Astrocyte (in vitro differentiated cells and primary cell): ENCODE data around the gene FIGN. TPM values are rescaled to one million over a fixed set of nuclear protein-coding genes. Genes with fewer than 3 reads are reported as not detected.
A peak's percentile ranks its signal among the peaks of the same experiment; 100 is the strongest.

Experiments
- DNase-seq: peaks from one replicate; pipeline ENCODE4 v3.0.0-alpha.2; 2010; ENCODE audit warnings: low read depth
- FAIRE-seq: peaks from 2 replicates; lab custom pipeline; 2011; peaks lifted over from hg19 to GRCh38; lab: Jason Lieb, UNC
- H2AFZ ChIP-seq: 2 replicates; pipeline ENCODE4 v1.6.0; 2012; ENCODE audit warnings: low read depth, low read length, inconsistent platforms
- H3K27ac ChIP-seq: 2 replicates; pipeline ENCODE4 v1.5.1; 2011; ENCODE audit warnings: low read depth, low read length, inconsistent platforms
- H3K27me3 ChIP-seq: 2 replicates; pipeline ENCODE4 v1.6.0; 2011; ENCODE audit warnings: low read length, inconsistent platforms; ENCODE audit not compliant: insufficient read depth
- H3K36me3 ChIP-seq: 2 replicates; pipeline ENCODE4 v1.5.1; 2011; ENCODE audit warnings: low read length, inconsistent platforms; ENCODE audit not compliant: insufficient read depth
- H3K4me1 ChIP-seq: 2 replicates; pipeline ENCODE4 v1.5.1; 2011; ENCODE audit warnings: low read length, inconsistent platforms; ENCODE audit not compliant: insufficient read depth
- H3K4me2 ChIP-seq: 2 replicates; pipeline ENCODE4 v1.6.0; 2012; ENCODE audit warnings: low read length, inconsistent platforms
- H3K4me3 ChIP-seq: 2 replicates; pipeline ENCODE4 v1.5.1; 2011; ENCODE audit warnings: low read depth, mild to moderate bottlenecking, low read length, inconsistent platforms; ENCODE audit not compliant: insufficient read depth
- H3K79me2 ChIP-seq: 2 replicates; pipeline ENCODE4 v1.6.0; 2012; ENCODE audit warnings: mild to moderate bottlenecking, low read length, inconsistent platforms; ENCODE audit not compliant: insufficient read depth
- H3K9ac ChIP-seq: 2 replicates; pipeline ENCODE4 v1.6.0; 2012; ENCODE audit warnings: mild to moderate bottlenecking, low read length, inconsistent platforms
- H3K9me3 ChIP-seq: 2 replicates; pipeline ENCODE4 v1.5.1; 2012; ENCODE audit warnings: low read depth, mild to moderate bottlenecking, low read length, inconsistent platforms; ENCODE audit not compliant: insufficient read depth
- H4K20me1 ChIP-seq: 2 replicates; pipeline ENCODE4 v1.6.0; 2012; ENCODE audit warnings: low read length, inconsistent platforms; ENCODE audit not compliant: insufficient read depth
- H3K27ac Mint-ChIP-seq: one replicate; pipeline ENCODE4 v1.8.0; 2021; ENCODE audit warnings: mild to moderate bottlenecking, mixed read lengths; ENCODE audit not compliant: unreplicated experiment
- H3K27me3 Mint-ChIP-seq: one replicate; pipeline ENCODE4 v1.8.0; 2021; ENCODE audit warnings: low read depth, mixed read lengths; ENCODE audit not compliant: unreplicated experiment
- H3K36me3 Mint-ChIP-seq: one replicate; pipeline ENCODE4 v1.8.0; 2021; ENCODE audit warnings: low read depth, mixed read lengths; ENCODE audit not compliant: unreplicated experiment
- H3K4me1 Mint-ChIP-seq: one replicate; pipeline ENCODE4 v1.8.0; 2021; ENCODE audit warnings: low read depth, mixed read lengths; ENCODE audit not compliant: unreplicated experiment
- H3K4me3 Mint-ChIP-seq: one replicate; pipeline ENCODE4 v1.8.0; 2021; ENCODE audit warnings: mild to moderate bottlenecking, moderate library complexity, mixed read lengths; ENCODE audit not compliant: unreplicated experiment
- H3K9me3 Mint-ChIP-seq: one replicate; pipeline ENCODE4 v1.8.0; 2021; ENCODE audit warnings: mild to moderate bottlenecking, mixed read lengths; ENCODE audit not compliant: unreplicated experiment
- CTCF ChIP-seq: IDR thresholded peaks from 2 replicates; pipeline ENCODE4 v1.5.1; 2011; ENCODE audit warnings: low read depth, mild to moderate bottlenecking, inconsistent platforms, low read length, moderate library complexity; ENCODE audit not compliant: insufficient read depth
- EZH2 ChIP-seq: IDR thresholded peaks from 2 replicates; pipeline ENCODE4 v1.6.1; 2012; ENCODE audit warnings: mild to moderate bottlenecking, low read length, inconsistent platforms; ENCODE audit not compliant: insufficient read depth
- total RNA-seq: library from RNA; stranded (reverse); gene quantifications from 2 replicates; pipeline ENCODE4 v1.2.1, GENCODE V29; 2021

Gene FIGN
- total RNA-seq, 1 donor from 2014 or later: 30.3 TPM

GRCh38 chr2:163600801-163601200 lies 135.0 kb downstream of the FIGN start:
- no peaks in the 10 kb centered on the region for H3K36me3 Mint-ChIP-seq
- FAIRE-seq (no peak), DNase-seq (no peak)
- no peak overlapping the region for H3K9ac ChIP-seq
- H3K4me3 ChIP-seq: no peak overlapping the region
- H3K27ac ChIP-seq: no peak overlapping the region
- H3K27me3 ChIP-seq: no peaks in the 10 kb centered on the region
- peaks cover 51% of the 10 kb centered on the region for H3K4me1 Mint-ChIP-seq
- TF ChIP-seq CTCF (no peak), EZH2 (no peak)
- no peak overlapping the region for H2AFZ ChIP-seq
- peaks cover 20% of the 10 kb centered on the region for H3K4me1 ChIP-seq
- no peak overlapping the region for H3K27ac Mint-ChIP-seq
- no peaks in the 10 kb centered on the region for H3K27me3 Mint-ChIP-seq
- H3K4me3 Mint-ChIP-seq: no peak overlapping the region
- H3K36me3 ChIP-seq: no peaks in the 10 kb centered on the region
- no peaks in the 10 kb centered on the region for H3K9me3 ChIP-seq
- no peak overlapping the region for H3K4me2 ChIP-seq
- no peaks in the 10 kb centered on the region for H3K79me2 ChIP-seq
- no peaks in the 10 kb centered on the region for H3K9me3 Mint-ChIP-seq
- no peaks in the 10 kb centered on the region for H4K20me1 ChIP-seq

- DNase-seq: peak; percentile 37
- H3K4me2 ChIP-seq: no peak overlapping the region
- H3K36me3 Mint-ChIP-seq: no peaks in the 10 kb centered on the region
- H3K9me3 Mint-ChIP-seq: no peaks in the 10 kb centered on the region
- peak; percentile 23 for FAIRE-seq
- H3K27me3 ChIP-seq: no peaks in the 10 kb centered on the region
- H3K4me1 Mint-ChIP-seq: peaks cover 10% of the 10 kb centered on the region
- no peaks in the 10 kb centered on the region for H3K27me3 Mint-ChIP-seq
- no peaks in the 10 kb centered on the region for H3K79me2 ChIP-seq
- H3K9ac ChIP-seq: no peak overlapping the region
- TF ChIP-seq EZH2: no peak
- TF ChIP-seq CTCF: no peak
- no peak overlapping the region for H2AFZ ChIP-seq
- no peak overlapping the region for H3K27ac ChIP-seq
- H4K20me1 ChIP-seq: no peaks in the 10 kb centered on the region
- no peak overlapping the region for H3K27ac Mint-ChIP-seq
- H3K4me3 ChIP-seq: no peak overlapping the region
- H3K4me1 ChIP-seq: no peaks in the 10 kb centered on the region
- H3K36me3 ChIP-seq: no peaks in the 10 kb centered on the region
- H3K4me3 Mint-ChIP-seq: no peak overlapping the region
- H3K9me3 ChIP-seq: no peaks in the 10 kb centered on the region
These were observed 140.8 kb downstream of the FIGN start for GRCh38 chr2:163595028-163595427.

- no peak overlapping the region for H3K4me3 ChIP-seq
- DNase-seq (no peak), FAIRE-seq (no peak)
- no peaks in the 10 kb centered on the region for H3K9me3 ChIP-seq
- no peaks in the 10 kb centered on the region for H3K36me3 ChIP-seq
- Mint-ChIP-seq H3K9me3 (no peaks in the 10 kb centered on the region), H3K4me1 (peaks cover 10% of the 10 kb centered on the region), H3K4me3 (no peak overlapping the region), H3K27ac (no peak overlapping the region), H3K36me3 (no peaks in the 10 kb centered on the region), H3K27me3 (no peaks in the 10 kb centered on the region)
- TF ChIP-seq CTCF (no peak), EZH2 (no peak)
- H4K20me1 ChIP-seq: no peaks in the 10 kb centered on the region
- no peaks in the 10 kb centered on the region for H3K79me2 ChIP-seq
- H3K4me2 ChIP-seq: no peak overlapping the region
- H3K27me3 ChIP-seq: no peaks in the 10 kb centered on the region
- no peaks in the 10 kb centered on the region for H3K4me1 ChIP-seq
- no peak overlapping the region for H3K9ac ChIP-seq
- H3K27ac ChIP-seq: no peak overlapping the region
- H2AFZ ChIP-seq: no peak overlapping the region
These were observed 141.3 kb downstream of the FIGN start for GRCh38 chr2:163594497-163594896.
